Karpas-422 (cell line): ENCODE results near the gene MYO15A. TPM values are rescaled to one million over a fixed set of nuclear protein-coding genes. Genes with fewer than 3 reads are reported as not detected.

Experiments
- DNase-seq: peaks from one replicate; pipeline ENCODE4 v3.0.0-alpha.2; 2015
- H2AFZ ChIP-seq: fragments of 200-600 bp; sonication (generic); 2 replicates; pipeline ENCODE4 v1.6.1; 2014; ENCODE audit warnings: antibody characterized with exemption, low read length, mixed read lengths
- H3K27ac ChIP-seq: fragments of 200-600 bp; sonication (generic); 2 replicates; pipeline ENCODE4 v1.5.1; 2014; ENCODE audit warnings: mild to moderate bottlenecking, low read length, moderate library complexity
- H3K27me3 ChIP-seq: fragments of 200-600 bp; sonication (generic); 2 replicates; pipeline ENCODE4 v1.6.1; 2014; ENCODE audit warnings: low read length, mixed read lengths
- H3K36me3 ChIP-seq: fragments of 200-600 bp; sonication (generic); 2 replicates; pipeline ENCODE4 v1.6.1; 2014; ENCODE audit warnings: low read length, mixed read lengths; ENCODE audit not compliant: insufficient read depth
- H3K4me1 ChIP-seq: fragments of 200-600 bp; sonication (generic); 2 replicates; pipeline ENCODE4 v1.6.1; 2014; ENCODE audit warnings: mild to moderate bottlenecking, low read length, mixed read lengths
- H3K4me2 ChIP-seq: fragments of 200-600 bp; sonication (generic); 2 replicates; pipeline ENCODE4 v1.6.1; 2014; ENCODE audit warnings: low read length, low read depth, mild to moderate bottlenecking; ENCODE audit not compliant: poor library complexity, severe bottlenecking
- H3K4me3 ChIP-seq: fragments of 200-600 bp; sonication (generic); 2 replicates; pipeline ENCODE4 v1.5.1; 2014; ENCODE audit warnings: mild to moderate bottlenecking, antibody characterized with exemption, low read length, mixed read lengths
- H3K79me2 ChIP-seq: fragments of 200-600 bp; sonication (generic); 2 replicates; pipeline ENCODE4 v1.6.1; 2014; ENCODE audit warnings: mild to moderate bottlenecking, low read length, mixed read lengths
- H3K9ac ChIP-seq: fragments of 200-600 bp; sonication (generic); 2 replicates; pipeline ENCODE4 v1.6.0; 2014; ENCODE audit warnings: low read length
- H3K9me2 ChIP-seq: fragments of 200-600 bp; sonication (generic), shearing (Covaris generic); replicated peaks from 2 replicates; pipeline ENCODE4 v1.6.0; 2014; ENCODE audit warnings: mild to moderate bottlenecking, low read length, moderate library complexity; ENCODE audit not compliant: insufficient read depth
- H3K9me3 ChIP-seq: fragments of 300-700, 200-600 bp; sonication (generic); 2 replicates; pipeline ENCODE4 v1.6.1; 2014; ENCODE audit warnings: low read length, mixed read lengths
- H4K20me1 ChIP-seq: fragments of 200-600 bp; sonication (generic); 2 replicates; pipeline ENCODE4 v1.6.1; 2014; ENCODE audit warnings: mild to moderate bottlenecking, antibody characterized with exemption, low read length, low read depth; ENCODE audit not compliant: insufficient read depth
- total RNA-seq: library from RNA; depleted of rRNA; stranded (reverse); fragments of >200 nt; shearing (Covaris generic); gene quantifications from 2 replicates; pipeline ENCODE4 v1.2.3, GENCODE V29; 2014; ENCODE audit warnings: low replicate concordance

Gene MYO15A
- total RNA-seq, 1 experiment from 2014 or later: 1.3 TPM

- H3K4me1 ChIP-seq: no peaks in the 10 kb centered on the region
- no peaks in the 10 kb centered on the region for H3K27me3 ChIP-seq
- H3K9ac ChIP-seq: no peak overlapping the region
- H2AFZ ChIP-seq: no peak overlapping the region
- no peak overlapping the region for H3K4me2 ChIP-seq
- H3K9me3 ChIP-seq: no peaks in the 10 kb centered on the region
- H3K79me2 ChIP-seq: peaks cover 16% of the 10 kb centered on the region
- H3K27ac ChIP-seq: no peak overlapping the region
- H3K4me3 ChIP-seq: no peak overlapping the region
- peaks cover 13% of the 10 kb centered on the region; the same call in 1 of the 2 replicates for H3K36me3 ChIP-seq
- no peaks in the 10 kb centered on the region for H3K9me2 ChIP-seq
- H4K20me1 ChIP-seq: 0 out of 2 replicates have a peak, but pooled peaks cover 3% of the 10 kb centered on the region
- peak; percentile 26 for DNase-seq
Observed at GRCh38 chr17:18094409-18094807, 14.1 kb upstream of the MYO15A start.

- Histone ChIP-seq H3K36me3 (peaks cover 18% of the 10 kb centered on the region), H3K4me3 (no peak overlapping the region)
- no peak for DNase-seq
Observed at GRCh38 chr17:18099516-18099915, 9.0 kb upstream of the MYO15A start.

GRCh38 chr17:18100616-18101015 lies 7.9 kb upstream of the MYO15A start:
- H3K9me2 ChIP-seq: no peaks in the 10 kb centered on the region
- H3K36me3 ChIP-seq: peaks cover 16% of the 10 kb centered on the region
- no peaks in the 10 kb centered on the region for H3K79me2 ChIP-seq
- no peak overlapping the region for H3K27ac ChIP-seq
- H4K20me1 ChIP-seq: 0 out of 2 replicates have a peak, but pooled peaks cover 3% of the 10 kb centered on the region
- no peak overlapping the region for H2AFZ ChIP-seq
- H3K4me3 ChIP-seq: no peak overlapping the region
- no peaks in the 10 kb centered on the region for H3K9me3 ChIP-seq
- no peaks in the 10 kb centered on the region for H3K27me3 ChIP-seq
- H3K4me1 ChIP-seq: no peaks in the 10 kb centered on the region
- DNase-seq: no peak
- H3K9ac ChIP-seq: no peak overlapping the region
- no peak overlapping the region for H3K4me2 ChIP-seq

More at GRCh38 chr17:18099516-18099915, 9.0 kb upstream of the MYO15A start:
- Histone ChIP-seq H2AFZ (no peak overlapping the region), H3K9me2 (no peaks in the 10 kb centered on the region), H3K79me2 (no peaks in the 10 kb centered on the region), H3K27ac (no peak overlapping the region), H3K27me3 (no peaks in the 10 kb centered on the region), H3K9ac (no peak overlapping the region), H3K4me1 (no peaks in the 10 kb centered on the region), H3K4me2 (no peak overlapping the region), H4K20me1 (0 out of 2 replicates have a peak, but pooled peaks cover 3% of the 10 kb centered on the region), H3K9me3 (no peaks in the 10 kb centered on the region)

- Histone ChIP-seq H3K4me3 (no peak overlapping the region), H3K27ac (no peak overlapping the region), H3K9ac (no peak overlapping the region), H3K79me2 (no peaks in the 10 kb centered on the region), H3K9me2 (no peaks in the 10 kb centered on the region), H2AFZ (no peak overlapping the region), H3K9me3 (no peaks in the 10 kb centered on the region), H3K27me3 (no peaks in the 10 kb centered on the region), H3K4me2 (no peak overlapping the region), H3K36me3 (peaks cover 12% of the 10 kb centered on the region), H4K20me1 (0 out of 2 replicates have a peak, but pooled peaks cover 3% of the 10 kb centered on the region), H3K4me1 (no peaks in the 10 kb centered on the region)
- no peak for DNase-seq
Observed at GRCh38 chr17:18101828-18102227, 6.7 kb upstream of the MYO15A start.

GRCh38 chr17:18102640-18103039 lies 5.9 kb upstream of the MYO15A start:
- peak; percentile 54 for DNase-seq
- Histone ChIP-seq H3K9me3 (no peaks in the 10 kb centered on the region), H3K36me3 (peaks cover 12% of the 10 kb centered on the region), H3K9me2 (no peaks in the 10 kb centered on the region), H4K20me1 (0 out of 2 replicates have a peak, but pooled peaks cover 3% of the 10 kb centered on the region), H3K27me3 (no peaks in the 10 kb centered on the region), H3K9ac (no peak overlapping the region), H3K27ac (no peak overlapping the region), H2AFZ (no peak overlapping the region), H3K4me2 (no peak overlapping the region), H3K4me3 (no peak overlapping the region), H3K4me1 (no peaks in the 10 kb centered on the region), H3K79me2 (no peaks in the 10 kb centered on the region)

GRCh38 chr17:18105027-18105426 lies 3.5 kb upstream of the MYO15A start:
- no peak overlapping the region for H3K27ac ChIP-seq
- no peak for DNase-seq
- no peaks in the 10 kb centered on the region for H3K4me1 ChIP-seq
- H3K36me3 ChIP-seq: peaks cover 2% of the 10 kb centered on the region; the same call in 1 of the 2 replicates
- H3K27me3 ChIP-seq: no peaks in the 10 kb centered on the region
- H4K20me1 ChIP-seq: 0 out of 2 replicates have a peak, but pooled peaks cover 4% of the 10 kb centered on the region
- no peak overlapping the region for H3K4me2 ChIP-seq
- H3K9me3 ChIP-seq: no peaks in the 10 kb centered on the region
- H3K9me2 ChIP-seq: no peaks in the 10 kb centered on the region
- no peak overlapping the region for H2AFZ ChIP-seq
- no peak overlapping the region for H3K9ac ChIP-seq
- no peaks in the 10 kb centered on the region for H3K79me2 ChIP-seq
- H3K4me3 ChIP-seq: no peak overlapping the region

GRCh38 chr17:18105595-18105994 lies 3.0 kb upstream of the MYO15A start:
- H3K79me2 ChIP-seq: no peaks in the 10 kb centered on the region
- H3K9me2 ChIP-seq: no peaks in the 10 kb centered on the region
- no peaks in the 10 kb centered on the region for H3K36me3 ChIP-seq
- H3K27ac ChIP-seq: no peak overlapping the region
- H3K9me3 ChIP-seq: no peaks in the 10 kb centered on the region
- no peaks in the 10 kb centered on the region for H3K4me1 ChIP-seq
- no peak for DNase-seq
- no peaks in the 10 kb centered on the region for H3K27me3 ChIP-seq
- no peak overlapping the region for H3K4me3 ChIP-seq
- no peak overlapping the region for H3K4me2 ChIP-seq
- no peak overlapping the region for H2AFZ ChIP-seq
- 0 out of 2 replicates have a peak, but pooled peaks cover 4% of the 10 kb centered on the region for H4K20me1 ChIP-seq
- H3K9ac ChIP-seq: no peak overlapping the region

- Histone ChIP-seq H3K27me3 (no peaks in the 10 kb centered on the region), H3K4me1 (no peaks in the 10 kb centered on the region), H3K9me3 (no peaks in the 10 kb centered on the region), H3K9me2 (no peaks in the 10 kb centered on the region), H3K36me3 (no peaks in the 10 kb centered on the region), H3K79me2 (no peaks in the 10 kb centered on the region), H3K9ac (no peak overlapping the region), H3K27ac (no peak overlapping the region), H3K4me3 (no peak overlapping the region), H4K20me1 (0 out of 2 replicates have a peak, but pooled peaks cover 4% of the 10 kb centered on the region), H2AFZ (no peak overlapping the region), H3K4me2 (no peak overlapping the region)
- no peak for DNase-seq
Observed at GRCh38 chr17:18106211-18106610, 2.3 kb upstream of the MYO15A start.
